HepG2 (cell line): ENCODE measurements around the gene NCDN. TPM values are rescaled to one million over a fixed set of nuclear protein-coding genes. Genes with fewer than 3 reads are reported as not detected.

Source experiments
- AHR ChIP-seq: IDR thresholded peaks from 2 replicates; pipeline ENCODE4 v1.6.1; 2018; ENCODE audit warnings: missing genetic modification reagents, missing compliant biosample characterization
- CBX1 ChIP-seq: IDR thresholded peaks from one replicate; pipeline ENCODE4 v1.6.1; 2016; ENCODE audit warnings: antibody characterized with exemption, low read depth
- FOXK1 ChIP-seq: sonication (generic); formaldehyde crosslinking; IDR thresholded peaks from 2 replicates; pipeline ENCODE4 v1.4.0; 2020; ENCODE audit warnings: low read depth, missing genetic modification reagents, borderline replicate concordance
- HNF4G ChIP-seq, 2 experiments: sonication (generic) in 1 of 2; formaldehyde crosslinking in 1 of 2; IDR thresholded peaks; 2 replicates each; pipeline versions ENCODE4 v1.4.0 to v1.6.1; 2011 to 2020; ENCODE audit warnings: borderline replicate concordance in 2 of 2, low read depth in 2 of 2, mild to moderate bottlenecking in 2 of 2, low read length in 1 of 2, missing genetic modification reagents in 1 of 2, moderate library complexity in 1 of 2
- JUNB ChIP-seq: sonication (generic); formaldehyde crosslinking; IDR thresholded peaks from 2 replicates; pipeline ENCODE4 v1.8.0; 2022; ENCODE audit warnings: missing genetic modification reagents, mild to moderate bottlenecking, borderline replicate concordance
- MAFF ChIP-seq: IDR thresholded peaks from 2 replicates; pipeline ENCODE4 v1.6.1; 2011; ENCODE audit warnings: low read depth, low read length, improper control_type of control experiment
- PPARG ChIP-seq: conservative IDR thresholded peaks from 2 replicates; pipeline ENCODE4 v1.6.1; 2016; ENCODE audit warnings: missing biosample characterization, missing genetic modification reagents
- RBAK ChIP-seq: sonication (generic); formaldehyde crosslinking; IDR thresholded peaks from 2 replicates; pipeline ENCODE4 v1.5.1; 2020; ENCODE audit warnings: mild to moderate bottlenecking, missing genetic modification reagents
- SRSF9 ChIP-seq: fragments of 200-400 bp; formaldehyde crosslinking; IDR thresholded peaks from 2 replicates; pipeline ENCODE4 v1.6.1; 2018; ENCODE audit warnings: borderline replicate concordance, mild to moderate bottlenecking, low read depth, low read length; ENCODE audit not compliant: insufficient read depth, poor library complexity, severe bottlenecking
- TAF1 ChIP-seq: sonication (generic); formaldehyde crosslinking; IDR thresholded peaks from 2 replicates; pipeline ENCODE4 v1.4.0; 2020; ENCODE audit warnings: missing genetic modification reagents
- YEATS2 ChIP-seq: sonication (generic); formaldehyde crosslinking; IDR thresholded peaks from 2 replicates; pipeline ENCODE4 v1.4.0; 2020; ENCODE audit warnings: missing genetic modification reagents, borderline replicate concordance
- ZNF441 ChIP-seq: sonication (generic); formaldehyde crosslinking; IDR thresholded peaks from 2 replicates; pipeline ENCODE4 v1.7.0; 2021; ENCODE audit warnings: missing genetic modification reagents, borderline replicate concordance
- ZNF605 ChIP-seq: sonication (generic); formaldehyde crosslinking; IDR thresholded peaks from 2 replicates; pipeline ENCODE4 v1.8.0; 2022; ENCODE audit warnings: mild to moderate bottlenecking, missing genetic modification reagents
- ZNF772 ChIP-seq: sonication (generic); formaldehyde crosslinking; IDR thresholded peaks from 2 replicates; pipeline ENCODE4 v1.5.0; 2020; ENCODE audit warnings: mild to moderate bottlenecking, missing genetic modification reagents
- ZNF792 ChIP-seq: IDR thresholded peaks from 2 replicates; pipeline ENCODE4 v1.6.1; 2016
- ZNF816 ChIP-seq: sonication (generic); formaldehyde crosslinking; IDR thresholded peaks from 2 replicates; pipeline ENCODE4 v1.8.0; 2022; ENCODE audit warnings: missing genetic modification reagents, mild to moderate bottlenecking, borderline replicate concordance
- polyA plus RNA-seq, 8 experiments: library from polyadenylated mRNA; depleted of rRNA in 3 of 8; stranded (reverse) in 7 of 8; unstranded in 1 of 8; fragments of >200 nt; fragmentation: Illumina TruSeq in 4 of 8; extraction: Trizol in 4 of 8; gene quantifications; 2 replicates each; pipeline versions ENCODE4 v1.2.1 to v1.2.3, GENCODE V29; 2011 to 2016; ENCODE audit warnings: low read depth in 4 of 8, missing spikeins in 1 of 8, mixed read lengths in 1 of 8; ENCODE audit not compliant: insufficient read depth in 1 of 8
- total RNA-seq, 5 experiments: library from RNA; depleted of rRNA; stranded (reverse); fragments of >200 nt; fragmentation: Illumina TruSeq; extraction: Trizol; gene quantifications; 2 replicates each; pipeline ENCODE4 v1.2.3, GENCODE V29; 2016; ENCODE audit warnings: low read depth in 1 of 5
- TF ChIP-seq, protein P1 (sequence below): IDR thresholded peaks from 2 replicates; pipeline ENCODE4 v1.6.1; 2012; ENCODE audit warnings: low read length, improper control_type of control experiment
- TF ChIP-seq, protein P2 (sequence below): sonication (generic); formaldehyde crosslinking; IDR thresholded peaks from 2 replicates; pipeline ENCODE4 v1.8.0; 2022; ENCODE audit warnings: missing genetic modification reagents, mild to moderate bottlenecking, borderline replicate concordance
- TF ChIP-seq, protein P3 (sequence below): sonication (generic); formaldehyde crosslinking; IDR thresholded peaks from 2 replicates; pipeline ENCODE4 v1.5.1; 2020; ENCODE audit warnings: mild to moderate bottlenecking, missing genetic modification reagents, moderate library complexity
- TF ChIP-seq, protein P4 (sequence below): sonication (generic); formaldehyde crosslinking; IDR thresholded peaks from 2 replicates; pipeline ENCODE4 v1.4.0; 2020; ENCODE audit warnings: missing genetic modification reagents; ENCODE audit errors: not compliant biosample characterization

The NCDN gene
- total and polyA plus RNA-seq, 2 of the 13 experiments (the other 11 are each of a cell fraction or from before 2014, with no cell fraction given): 6.6 to 9.3 TPM

DNA sequence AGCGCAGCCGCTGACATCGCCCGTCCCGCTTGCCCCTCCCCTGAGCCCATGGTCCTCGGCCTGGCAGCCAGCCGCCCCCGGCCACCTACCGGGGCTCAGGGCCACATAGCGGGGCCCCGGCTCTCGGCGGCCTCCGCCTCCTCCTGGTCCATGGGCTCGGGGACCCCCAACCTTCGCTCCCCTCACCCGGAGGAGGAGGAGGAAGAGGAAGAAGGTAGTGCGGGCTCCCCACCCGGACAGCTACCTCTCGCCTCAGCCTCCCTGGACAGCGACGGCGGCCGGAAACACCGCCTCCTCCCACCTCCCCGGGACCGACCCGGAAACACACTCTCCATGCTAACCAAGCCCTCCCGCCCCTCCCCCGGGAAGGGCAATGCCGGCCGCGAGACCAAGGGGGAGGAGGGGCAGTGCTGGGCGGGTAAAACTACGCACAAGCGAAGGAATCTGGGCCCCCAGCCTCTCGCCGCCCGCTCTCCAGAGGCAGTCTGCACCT is 435 bp upstream of the NCDN start, which contains the start of gene KIAA0319L (continued):
- TF ChIP-seq PPARG (CRISPR knock-in tag) (no peak), ZNF792 (CRISPR knock-in tag) (no peak), HNF4G (IDR thresholded peaks at IDR 0.05; ENCODE audit: borderline replicate concordance, low read depth, low read length) (no peak), HNF4G (CRISPR knock-in tag; IDR thresholded peaks at IDR 0.05; ENCODE audit: borderline replicate concordance, low read depth) (no peak), ZNF605 (0 out of 2 replicates have a peak, but pooled peaks have one; percentile 52), ZNF816 (CRISPR knock-in tag) (no peak), JUNB (CRISPR knock-in tag) (no peak; the same call in 1 of the 2 replicates), YEATS2 (CRISPR knock-in tag) (no peak; the same call in 1 of the 2 replicates), RBAK (CRISPR knock-in tag) (no peak), TAF1 (peak; percentile 77; the same call in 1 of the 2 replicates), SRSF9 (no peak), ZNF772 (CRISPR knock-in tag) (no peak), FOXK1 (CRISPR knock-in tag) (no peak), AHR (CRISPR knock-in tag) (peak; percentile 15), CBX1 (no peak), ZNF441 (CRISPR knock-in tag) (no peak; the same call in 1 of the 2 replicates), MAFF (no peak)
- TF ChIP-seq, protein P1, sequence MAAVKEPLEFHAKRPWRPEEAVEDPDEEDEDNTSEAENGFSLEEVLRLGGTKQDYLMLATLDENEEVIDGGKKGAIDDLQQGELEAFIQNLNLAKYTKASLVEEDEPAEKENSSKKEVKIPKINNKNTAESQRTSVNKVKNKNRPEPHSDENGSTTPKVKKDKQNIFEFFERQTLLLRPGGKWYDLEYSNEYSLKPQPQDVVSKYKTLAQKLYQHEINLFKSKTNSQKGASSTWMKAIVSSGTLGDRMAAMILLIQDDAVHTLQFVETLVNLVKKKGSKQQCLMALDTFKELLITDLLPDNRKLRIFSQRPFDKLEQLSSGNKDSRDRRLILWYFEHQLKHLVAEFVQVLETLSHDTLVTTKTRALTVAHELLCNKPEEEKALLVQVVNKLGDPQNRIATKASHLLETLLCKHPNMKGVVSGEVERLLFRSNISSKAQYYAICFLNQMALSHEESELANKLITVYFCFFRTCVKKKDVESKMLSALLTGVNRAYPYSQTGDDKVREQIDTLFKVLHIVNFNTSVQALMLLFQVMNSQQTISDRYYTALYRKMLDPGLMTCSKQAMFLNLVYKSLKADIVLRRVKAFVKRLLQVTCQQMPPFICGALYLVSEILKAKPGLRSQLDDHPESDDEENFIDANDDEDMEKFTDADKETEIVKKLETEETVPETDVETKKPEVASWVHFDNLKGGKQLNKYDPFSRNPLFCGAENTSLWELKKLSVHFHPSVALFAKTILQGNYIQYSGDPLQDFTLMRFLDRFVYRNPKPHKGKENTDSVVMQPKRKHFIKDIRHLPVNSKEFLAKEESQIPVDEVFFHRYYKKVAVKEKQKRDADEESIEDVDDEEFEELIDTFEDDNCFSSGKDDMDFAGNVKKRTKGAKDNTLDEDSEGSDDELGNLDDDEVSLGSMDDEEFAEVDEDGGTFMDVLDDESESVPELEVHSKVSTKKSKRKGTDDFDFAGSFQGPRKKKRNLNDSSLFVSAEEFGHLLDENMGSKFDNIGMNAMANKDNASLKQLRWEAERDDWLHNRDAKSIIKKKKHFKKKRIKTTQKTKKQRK: no peak
- TF ChIP-seq, protein P2, sequence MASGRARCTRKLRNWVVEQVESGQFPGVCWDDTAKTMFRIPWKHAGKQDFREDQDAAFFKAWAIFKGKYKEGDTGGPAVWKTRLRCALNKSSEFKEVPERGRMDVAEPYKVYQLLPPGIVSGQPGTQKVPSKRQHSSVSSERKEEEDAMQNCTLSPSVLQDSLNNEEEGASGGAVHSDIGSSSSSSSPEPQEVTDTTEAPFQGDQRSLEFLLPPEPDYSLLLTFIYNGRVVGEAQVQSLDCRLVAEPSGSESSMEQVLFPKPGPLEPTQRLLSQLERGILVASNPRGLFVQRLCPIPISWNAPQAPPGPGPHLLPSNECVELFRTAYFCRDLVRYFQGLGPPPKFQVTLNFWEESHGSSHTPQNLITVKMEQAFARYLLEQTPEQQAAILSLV (CRISPR knock-in tag): 0 out of 2 replicates have a peak, but pooled peaks have one; percentile 8
- TF ChIP-seq, protein P3, sequence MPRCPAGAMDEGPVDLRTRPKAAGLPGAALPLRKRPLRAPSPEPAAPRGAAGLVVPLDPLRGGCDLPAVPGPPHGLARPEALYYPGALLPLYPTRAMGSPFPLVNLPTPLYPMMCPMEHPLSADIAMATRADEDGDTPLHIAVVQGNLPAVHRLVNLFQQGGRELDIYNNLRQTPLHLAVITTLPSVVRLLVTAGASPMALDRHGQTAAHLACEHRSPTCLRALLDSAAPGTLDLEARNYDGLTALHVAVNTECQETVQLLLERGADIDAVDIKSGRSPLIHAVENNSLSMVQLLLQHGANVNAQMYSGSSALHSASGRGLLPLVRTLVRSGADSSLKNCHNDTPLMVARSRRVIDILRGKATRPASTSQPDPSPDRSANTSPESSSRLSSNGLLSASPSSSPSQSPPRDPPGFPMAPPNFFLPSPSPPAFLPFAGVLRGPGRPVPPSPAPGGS: peak; percentile 12; the same call in 1 of the 2 replicates
- TF ChIP-seq, protein P4, sequence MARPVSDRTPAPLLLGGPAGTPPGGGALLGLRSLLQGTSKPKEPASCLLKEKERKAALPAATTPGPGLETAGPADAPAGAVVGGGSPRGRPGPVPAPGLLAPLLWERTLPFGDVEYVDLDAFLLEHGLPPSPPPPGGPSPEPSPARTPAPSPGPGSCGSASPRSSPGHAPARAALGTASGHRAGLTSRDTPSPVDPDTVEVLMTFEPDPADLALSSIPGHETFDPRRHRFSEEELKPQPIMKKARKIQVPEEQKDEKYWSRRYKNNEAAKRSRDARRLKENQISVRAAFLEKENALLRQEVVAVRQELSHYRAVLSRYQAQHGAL (CRISPR knock-in tag): no peak
